SU-DHL-6 (cell line): ENCODE measurements around the gene ARR3.

Source experiments
- EZH2phosphoT487 ChIP-seq: fragments of 200-600 bp; sonication (generic), shearing (Covaris generic); conservative IDR thresholded peaks from 2 replicates; pipeline ENCODE4 v1.6.1; 2018; ENCODE audit warnings: mild to moderate bottlenecking, antibody characterized with exemption, low read length, moderate library complexity, mixed read lengths
- TF ChIP-seq, protein P1 (sequence below): fragments of 200-600 bp; sonication (generic); IDR thresholded peaks from one replicate; pipeline ENCODE4 v1.5.1; 2017; ENCODE audit warnings: antibody characterized with exemption, mild to moderate bottlenecking, low read length, moderate library complexity; ENCODE audit not compliant: insufficient read depth, poor library complexity, severe bottlenecking

DNA sequence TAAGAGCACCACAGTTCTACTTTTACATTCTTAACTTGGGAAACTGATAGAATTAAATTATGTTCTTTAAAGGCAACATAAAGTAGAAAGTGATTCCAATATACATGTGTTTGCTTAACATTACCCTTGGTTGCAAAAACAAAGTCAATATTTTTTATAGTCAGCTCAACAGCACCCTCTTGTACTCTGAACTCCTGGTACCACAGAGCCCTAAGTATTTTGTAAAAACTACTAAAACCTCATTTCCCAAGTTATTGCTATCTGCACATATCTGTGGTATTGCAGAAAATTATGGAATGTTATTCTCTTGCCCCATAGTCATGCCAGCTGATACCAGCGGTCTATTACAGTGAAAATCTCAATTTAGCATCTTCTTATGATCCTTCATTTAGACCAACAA is 24.7 kb downstream of the ARR3 start:
- TF ChIP-seq, protein P1, sequence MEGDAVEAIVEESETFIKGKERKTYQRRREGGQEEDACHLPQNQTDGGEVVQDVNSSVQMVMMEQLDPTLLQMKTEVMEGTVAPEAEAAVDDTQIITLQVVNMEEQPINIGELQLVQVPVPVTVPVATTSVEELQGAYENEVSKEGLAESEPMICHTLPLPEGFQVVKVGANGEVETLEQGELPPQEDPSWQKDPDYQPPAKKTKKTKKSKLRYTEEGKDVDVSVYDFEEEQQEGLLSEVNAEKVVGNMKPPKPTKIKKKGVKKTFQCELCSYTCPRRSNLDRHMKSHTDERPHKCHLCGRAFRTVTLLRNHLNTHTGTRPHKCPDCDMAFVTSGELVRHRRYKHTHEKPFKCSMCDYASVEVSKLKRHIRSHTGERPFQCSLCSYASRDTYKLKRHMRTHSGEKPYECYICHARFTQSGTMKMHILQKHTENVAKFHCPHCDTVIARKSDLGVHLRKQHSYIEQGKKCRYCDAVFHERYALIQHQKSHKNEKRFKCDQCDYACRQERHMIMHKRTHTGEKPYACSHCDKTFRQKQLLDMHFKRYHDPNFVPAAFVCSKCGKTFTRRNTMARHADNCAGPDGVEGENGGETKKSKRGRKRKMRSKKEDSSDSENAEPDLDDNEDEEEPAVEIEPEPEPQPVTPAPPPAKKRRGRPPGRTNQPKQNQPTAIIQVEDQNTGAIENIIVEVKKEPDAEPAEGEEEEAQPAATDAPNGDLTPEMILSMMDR = no peak
- no peak for TF ChIP-seq EZH2phosphoT487
